Measurements from ENCODE around the gene PF4V1.
"Not testable (repeated sequence)": the region's sequence is repeated elsewhere in the genome, so short reads cannot be mapped to it uniquely, and the experiment has no call there.

PF4V1 gene

GRCh38 chr4:73871511-73872310, 18.6 kb downstream of the PF4V1 start:
- no peak for FAIRE-seq

- no peak for FAIRE-seq
Measured at GRCh38 chr4:73872316-73873108, 19.4 kb downstream of the PF4V1 start.

GRCh38 chr4:73874386-73874785, 21.3 kb downstream of the PF4V1 start:
- FAIRE-seq: no peak

GRCh38 chr4:73875401-73875800, 22.3 kb downstream of the PF4V1 start:
- FAIRE-seq: no peak

- FAIRE-seq: no peak
Measured at GRCh38 chr4:73883306-73883705, 30.2 kb downstream of the PF4V1 start.

GRCh38 chr4:73885574-73886267, 32.6 kb downstream of the PF4V1 start:
- FAIRE-seq: no peak

- FAIRE-seq: no peak
Measured at GRCh38 chr4:73891326-73891725, 38.2 kb downstream of the PF4V1 start.

GRCh38 chr4:73891739-73892405, 38.8 kb downstream of the PF4V1 start:
- FAIRE-seq: peak; percentile 94

- no peak for FAIRE-seq
Measured at GRCh38 chr4:73892966-73893365, 39.9 kb downstream of the PF4V1 start.

- no peak for FAIRE-seq
Measured at GRCh38 chr4:73894001-73894400, 40.9 kb downstream of the PF4V1 start.

- no peak for FAIRE-seq
Measured at GRCh38 chr4:73895201-73896175, 42.4 kb downstream of the PF4V1 start.

GRCh38 chr4:73896416-73896815, 43.3 kb downstream of the PF4V1 start:
- no peak for FAIRE-seq

GRCh38 chr4:73897380-73898136, 44.5 kb downstream of the PF4V1 start:
- FAIRE-seq: no peak

GRCh38 chr4:73899338-73899737, 46.2 kb downstream of the PF4V1 start:
- FAIRE-seq: not testable (repeated sequence)

GRCh38 chr4:73901031-73901430, 47.9 kb downstream of the PF4V1 start:
- FAIRE-seq: no peak

GRCh38 chr4:73902038-73902637, 49.0 kb downstream of the PF4V1 start:
- no peak for FAIRE-seq

GRCh38 chr4:73902817-73903547, 49.9 kb downstream of the PF4V1 start:
- no peak for FAIRE-seq
